IPS-18a (cell line): ENCODE results near the gene CDC5L.
"Not testable (repeated sequence)": the region's sequence is repeated elsewhere in the genome, so short reads cannot be mapped to it uniquely, and the experiment has no call there.

Source experiments
- H3K27ac ChIP-seq: one replicate; pipeline ENCODE4 v1.5.1; 2013; ENCODE audit warnings: low read length
- H3K27me3 ChIP-seq: one replicate; pipeline ENCODE4 v1.6.1; 2013; ENCODE audit warnings: mild to moderate bottlenecking, low read length; ENCODE audit not compliant: control insufficient read depth, insufficient read depth
- H3K36me3 ChIP-seq: one replicate; pipeline ENCODE4 v1.6.1; 2013; ENCODE audit warnings: low read depth, low read length; ENCODE audit not compliant: control insufficient read depth
- H3K4me1 ChIP-seq: one replicate; pipeline ENCODE4 v1.6.1; 2013; ENCODE audit warnings: low read depth, low read length; ENCODE audit not compliant: control insufficient read depth
- H3K4me3 ChIP-seq: one replicate; pipeline ENCODE4 v1.5.1; 2013; ENCODE audit warnings: low read length
- H3K9ac ChIP-seq: one replicate; pipeline ENCODE4 v1.6.1; 2013; ENCODE audit warnings: mild to moderate bottlenecking, low read length, moderate library complexity
- H3K9me3 ChIP-seq: one replicate; pipeline ENCODE4 v1.6.1; 2013; ENCODE audit warnings: low read depth, low read length; ENCODE audit not compliant: control insufficient read depth

CDC5L gene

DNA sequence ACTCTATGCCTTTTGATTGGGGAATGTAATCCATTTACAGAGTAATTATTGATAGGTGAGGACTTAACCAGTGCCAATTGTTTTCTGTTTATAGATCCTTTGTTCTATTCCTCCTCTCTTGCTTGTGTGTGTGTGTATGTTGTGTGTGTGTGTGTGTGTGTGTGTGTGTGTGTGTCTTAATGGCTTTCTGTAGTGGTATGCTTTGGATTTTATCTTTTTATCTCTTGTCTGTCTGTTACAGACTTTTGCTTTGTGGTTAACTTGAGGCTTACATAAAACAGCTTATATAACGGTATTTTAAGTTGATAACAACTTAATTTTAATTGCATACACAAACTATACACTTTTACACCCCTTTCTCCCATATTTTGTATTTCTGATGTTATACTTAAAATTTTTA lies 54.7 kb downstream of the CDC5L start:
- H3K9me3 ChIP-seq: no peaks in the 10 kb centered on the region
- H3K36me3 ChIP-seq: peaks cover 18% of the 10 kb centered on the region
- H3K27ac ChIP-seq: no peak overlapping the region
- H3K9ac ChIP-seq: no peak overlapping the region
- no peak overlapping the region for H3K4me3 ChIP-seq
- H3K4me1 ChIP-seq: no peaks in the 10 kb centered on the region
- H3K27me3 ChIP-seq: no peaks in the 10 kb centered on the region

DNA sequence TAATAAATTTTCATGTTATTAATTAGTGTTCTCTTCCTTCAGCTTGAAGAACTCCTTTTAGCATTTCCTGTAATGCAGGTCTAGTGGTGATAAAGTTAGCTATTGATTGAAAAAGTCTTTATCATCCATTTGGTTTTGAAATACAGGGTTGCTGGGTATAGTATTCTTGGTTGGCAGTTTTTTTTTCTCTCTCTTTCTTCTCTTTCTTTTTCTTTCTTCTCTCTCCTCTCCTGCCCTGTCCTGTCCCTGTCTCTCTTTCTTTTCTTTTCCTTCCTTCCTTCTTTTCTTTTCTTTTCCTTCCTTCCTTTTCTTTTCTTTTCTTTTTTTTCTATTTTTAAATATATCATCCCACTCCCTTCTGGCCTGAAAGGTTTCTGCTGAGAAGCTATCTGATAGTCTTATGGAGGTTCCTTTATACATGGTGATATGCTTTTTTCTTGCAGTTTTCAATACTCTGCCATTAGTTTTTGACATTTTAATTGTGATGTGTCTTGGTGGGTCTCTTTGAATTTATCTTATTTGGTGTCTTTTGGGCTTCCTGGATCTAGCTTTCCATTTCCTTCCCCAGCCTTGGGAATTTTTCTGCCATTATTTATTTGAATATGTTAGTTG lies 55.4 kb downstream of the CDC5L start:
- peaks cover 25% of the 10 kb centered on the region for H3K36me3 ChIP-seq

DNA sequence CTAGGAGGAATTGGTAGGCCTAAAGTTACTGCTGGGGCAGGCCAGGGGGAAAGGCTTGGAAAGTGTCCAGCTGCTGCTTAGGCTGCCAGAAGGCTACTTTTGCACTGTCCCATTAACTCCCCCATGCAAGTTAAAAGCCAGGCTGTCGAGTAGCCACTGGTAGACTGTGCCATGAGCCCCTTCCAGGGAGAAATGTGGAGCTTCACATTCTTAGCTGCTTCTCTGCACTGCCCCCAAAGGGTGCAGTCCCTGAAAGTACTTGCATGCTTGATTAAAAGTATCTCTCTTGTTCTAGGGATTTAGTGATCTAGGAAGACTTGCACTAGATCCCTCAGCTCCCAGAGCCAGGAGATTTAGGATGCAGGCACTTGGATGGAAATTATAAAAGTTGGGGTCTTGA lies 57.3 kb downstream of the CDC5L start:
- Histone ChIP-seq H3K27ac (no peak overlapping the region), H3K4me3 (no peak overlapping the region), H3K4me1 (no peaks in the 10 kb centered on the region), H3K9me3 (no peaks in the 10 kb centered on the region), H3K36me3 (peaks cover 25% of the 10 kb centered on the region), H3K27me3 (no peaks in the 10 kb centered on the region), H3K9ac (no peak overlapping the region)

More for the DNA sequence above, 55.4 kb downstream of the CDC5L start:
- Histone ChIP-seq H3K4me1 (no peaks in the 10 kb centered on the region), H3K4me3 (no peak overlapping the region), H3K27ac (no peak overlapping the region), H3K27me3 (no peaks in the 10 kb centered on the region), H3K9ac (no peak overlapping the region), H3K9me3 (no peaks in the 10 kb centered on the region)

DNA sequence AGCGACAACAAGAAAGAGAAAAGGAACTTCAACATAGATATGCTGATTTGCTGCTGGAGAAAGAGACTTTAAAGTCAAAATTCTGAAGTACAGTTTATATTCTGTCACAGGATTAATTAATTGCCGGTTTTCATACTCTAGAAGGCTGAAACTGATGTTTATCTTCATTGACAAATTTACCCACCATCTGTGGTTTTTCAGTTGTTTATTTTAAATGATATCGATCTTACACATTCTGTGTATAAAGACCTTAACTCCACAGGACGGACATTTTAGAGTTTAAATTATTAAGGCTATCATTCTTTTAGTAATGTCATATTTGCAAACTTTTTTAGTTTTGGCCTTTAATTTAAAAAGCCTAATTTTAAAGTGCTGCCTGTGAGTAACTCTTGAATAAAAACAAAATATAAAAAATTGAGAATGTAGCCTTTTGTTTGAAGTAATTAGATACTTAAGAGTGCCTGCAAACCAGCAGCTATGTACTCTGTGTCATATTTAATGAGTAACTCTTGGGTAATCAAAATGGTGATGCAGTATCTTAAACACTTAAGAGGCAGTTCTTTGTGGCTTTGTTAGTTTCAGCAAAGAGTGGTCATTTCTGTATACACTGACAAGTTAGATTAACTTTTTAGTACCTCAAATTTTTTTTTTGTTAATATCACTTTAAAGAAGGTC lies 59.3 kb downstream of the CDC5L start:
- Histone ChIP-seq H3K4me1 (no peaks in the 10 kb centered on the region), H3K27me3 (no peaks in the 10 kb centered on the region), H3K36me3 (peaks cover 25% of the 10 kb centered on the region), H3K9me3 (no peaks in the 10 kb centered on the region), H3K4me3 (no peak overlapping the region), H3K27ac (no peak overlapping the region), H3K9ac (no peak overlapping the region)

DNA sequence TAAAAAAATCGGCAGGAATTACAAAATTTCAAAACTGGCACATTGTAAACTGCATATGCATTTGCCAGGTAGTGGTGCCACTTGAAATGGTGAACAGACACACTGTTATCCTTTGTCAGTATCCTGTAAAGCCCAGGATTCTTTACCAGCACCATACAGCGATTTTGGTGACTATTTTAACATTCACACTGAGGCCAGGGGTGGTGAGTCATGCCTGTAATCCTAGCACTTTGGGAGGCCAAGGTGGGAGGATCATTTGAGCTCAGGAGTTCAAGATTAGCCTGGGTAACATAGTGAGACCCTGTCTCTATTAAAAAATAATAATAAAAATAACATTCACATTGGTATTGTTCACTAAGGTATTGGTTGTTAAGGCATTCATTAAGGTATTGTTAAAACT lies 61.7 kb downstream of the CDC5L start:
- H3K4me3 ChIP-seq: not testable (repeated sequence)
- peaks cover 25% of the 10 kb centered on the region for H3K36me3 ChIP-seq

DNA sequence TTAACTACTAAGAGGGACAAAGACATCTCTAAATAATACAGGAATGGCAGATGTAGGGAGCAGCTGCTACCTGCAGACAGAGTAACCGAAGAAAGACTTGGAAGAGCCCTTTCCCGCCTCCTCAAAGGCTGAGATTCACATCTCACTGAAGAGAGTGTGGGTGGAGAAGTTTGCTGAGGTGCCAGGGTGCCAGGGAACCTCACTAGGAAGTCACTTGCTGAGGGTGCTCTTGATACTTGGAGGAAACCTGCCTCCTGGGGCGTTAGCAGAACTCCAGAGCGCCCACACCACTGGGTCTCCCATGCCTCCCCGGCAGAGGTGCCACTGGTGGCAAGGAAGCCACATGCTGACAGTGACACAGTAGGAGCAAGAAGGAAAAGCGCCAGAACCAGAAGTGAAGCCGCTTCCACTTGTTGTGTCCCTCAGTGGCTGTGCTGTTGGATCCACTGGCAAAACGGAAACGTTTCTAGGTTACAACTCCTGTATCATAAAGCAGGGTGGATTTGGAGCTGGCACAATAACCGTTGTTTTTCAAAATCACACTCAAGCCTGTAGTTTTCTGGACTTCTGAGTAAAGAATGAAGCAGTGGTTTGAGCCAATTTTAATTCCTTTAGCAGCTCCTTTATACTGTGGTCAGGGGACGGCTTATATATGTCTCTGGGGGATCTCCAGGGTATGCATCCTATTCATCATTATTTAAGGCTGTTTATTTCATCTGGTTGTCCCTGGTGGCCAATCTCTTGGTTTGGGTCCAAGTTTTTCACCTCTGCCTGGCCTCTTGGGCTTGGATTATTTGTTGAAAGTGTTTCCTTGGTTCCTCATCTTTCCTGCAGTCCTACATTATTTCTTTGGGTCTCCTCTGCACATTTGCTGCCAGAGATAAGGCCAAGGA lies 64.5 kb downstream of the CDC5L start:
- no peak overlapping the region for H3K27ac ChIP-seq
- H3K36me3 ChIP-seq: peaks cover 9% of the 10 kb centered on the region
- no peaks in the 10 kb centered on the region for H3K27me3 ChIP-seq
- no peaks in the 10 kb centered on the region for H3K9me3 ChIP-seq
- no peaks in the 10 kb centered on the region for H3K4me1 ChIP-seq
- H3K4me3 ChIP-seq: no peak overlapping the region
- no peak overlapping the region for H3K9ac ChIP-seq

More for the DNA sequence above, 61.7 kb downstream of the CDC5L start:
- not testable (repeated sequence) for H3K9ac ChIP-seq, H3K9me3 ChIP-seq, H3K4me1 ChIP-seq, H3K27me3 ChIP-seq, H3K27ac ChIP-seq

DNA sequence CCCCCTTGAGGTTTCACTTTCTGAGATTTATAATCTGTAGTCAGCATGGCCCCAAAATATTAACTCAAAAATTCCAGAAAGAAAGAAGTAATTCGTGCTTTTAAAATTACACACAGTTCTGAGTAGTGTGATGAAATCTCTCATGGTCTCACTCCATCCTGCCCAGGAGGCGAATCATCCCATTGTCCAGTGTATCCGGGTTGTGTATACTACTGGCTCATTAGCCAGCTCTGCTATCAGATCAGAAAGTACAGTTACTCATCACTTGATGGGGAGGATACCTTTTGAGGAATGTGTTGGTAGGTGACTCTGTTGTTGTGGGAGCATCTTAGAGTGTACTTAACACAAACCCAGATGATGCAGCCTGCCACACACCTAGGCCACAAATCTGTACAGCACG lies 65.2 kb downstream of the CDC5L start:
- no peaks in the 10 kb centered on the region for H3K27me3 ChIP-seq
- H3K27ac ChIP-seq: no peak overlapping the region
- no peaks in the 10 kb centered on the region for H3K4me1 ChIP-seq
- H3K36me3 ChIP-seq: peaks cover 2% of the 10 kb centered on the region
- H3K9ac ChIP-seq: no peak overlapping the region
- no peak overlapping the region for H3K4me3 ChIP-seq
- no peaks in the 10 kb centered on the region for H3K9me3 ChIP-seq

DNA sequence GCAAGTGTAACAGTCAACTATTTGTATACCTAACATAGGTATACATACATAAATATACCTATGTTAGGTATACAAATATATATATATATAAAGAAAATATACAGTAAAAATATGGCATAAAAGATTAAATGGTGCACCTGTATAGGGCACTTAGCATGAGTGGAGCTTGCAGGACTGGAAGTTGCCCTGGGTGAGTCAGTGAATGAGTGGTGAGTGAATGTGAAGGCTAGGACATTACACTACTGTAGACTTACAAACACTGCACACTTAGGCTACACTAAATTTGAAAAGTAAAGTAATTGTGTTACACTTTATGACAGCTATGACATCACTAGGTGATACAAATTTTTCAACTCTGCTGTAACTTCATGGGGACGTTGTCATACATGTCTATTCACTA lies 65.6 kb downstream of the CDC5L start:
- Histone ChIP-seq H3K4me3 (no peak overlapping the region), H3K36me3 (no peaks in the 10 kb centered on the region), H3K9ac (no peak overlapping the region), H3K9me3 (no peaks in the 10 kb centered on the region), H3K27me3 (no peaks in the 10 kb centered on the region), H3K27ac (no peak overlapping the region), H3K4me1 (no peaks in the 10 kb centered on the region)

DNA sequence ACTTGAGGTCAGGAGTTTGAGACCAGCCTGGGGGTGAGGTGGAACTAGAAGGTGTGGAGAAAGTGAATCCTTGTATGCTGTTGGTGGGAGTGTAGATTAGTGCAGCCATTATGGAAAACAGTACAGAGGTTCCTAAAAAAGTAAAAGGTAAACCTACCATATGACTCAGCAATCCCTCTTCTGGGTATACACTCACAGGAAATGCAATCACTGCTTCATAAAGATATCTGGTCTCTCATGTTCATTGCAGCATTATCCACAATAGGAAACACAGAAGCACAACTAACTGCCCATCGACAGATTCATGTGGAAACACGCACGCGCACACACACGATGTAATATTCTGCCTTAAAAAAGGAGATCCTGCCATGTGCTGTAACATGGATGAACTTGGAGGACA lies 66.7 kb downstream of the CDC5L start:
- no peak overlapping the region for H3K4me3 ChIP-seq
- H3K9me3 ChIP-seq: no peaks in the 10 kb centered on the region
- no peaks in the 10 kb centered on the region for H3K36me3 ChIP-seq
- H3K27me3 ChIP-seq: no peaks in the 10 kb centered on the region
- H3K9ac ChIP-seq: no peak overlapping the region
- H3K27ac ChIP-seq: no peak overlapping the region
- no peaks in the 10 kb centered on the region for H3K4me1 ChIP-seq

DNA sequence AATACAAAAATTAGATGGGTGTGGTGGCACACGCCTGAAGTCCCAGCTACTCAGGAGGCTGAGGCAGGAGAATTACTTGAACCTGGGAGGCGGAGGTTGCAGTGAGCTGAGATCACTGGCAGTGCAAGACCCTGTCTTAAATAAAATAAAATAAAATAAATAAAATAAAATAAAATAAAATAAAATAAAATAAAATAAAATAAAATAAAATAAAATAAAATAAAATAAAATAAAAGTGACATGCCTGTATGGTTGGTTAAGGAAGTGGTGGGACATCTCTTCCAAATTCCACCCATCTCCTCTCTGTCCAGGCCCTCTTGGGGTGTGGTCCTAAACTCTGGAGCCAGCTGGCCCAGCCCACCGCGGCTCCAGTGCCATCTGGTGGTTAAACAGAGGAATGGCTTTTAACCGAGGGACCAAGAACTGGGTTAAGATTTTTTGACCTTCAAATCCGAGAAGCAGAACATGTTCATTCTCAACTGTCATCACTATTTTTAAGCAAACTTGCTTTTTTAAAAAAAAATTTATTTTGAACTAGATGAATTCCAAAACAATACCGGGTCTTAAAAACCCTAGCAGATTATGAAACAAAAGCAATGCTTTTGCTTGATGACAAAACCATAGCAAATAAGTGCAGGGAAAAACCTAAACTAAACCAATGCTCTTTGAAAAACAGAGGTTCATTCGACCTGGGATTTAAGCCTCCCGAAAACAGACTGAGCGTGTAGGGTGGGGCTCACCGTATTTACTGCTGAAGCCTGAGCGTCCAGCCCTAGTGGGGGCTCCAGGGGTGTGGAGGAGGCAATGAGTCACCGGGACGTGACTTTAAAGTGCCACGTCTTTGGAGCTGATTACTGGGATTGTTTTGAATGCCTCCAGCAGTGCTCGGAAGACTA lies 68.8 kb downstream of the CDC5L start:
- Histone ChIP-seq H3K27me3 (no peaks in the 10 kb centered on the region), H3K9me3 (no peaks in the 10 kb centered on the region), H3K9ac (no peak overlapping the region), H3K4me3 (no peak overlapping the region), H3K36me3 (no peaks in the 10 kb centered on the region), H3K4me1 (no peaks in the 10 kb centered on the region), H3K27ac (no peak overlapping the region)

DNA sequence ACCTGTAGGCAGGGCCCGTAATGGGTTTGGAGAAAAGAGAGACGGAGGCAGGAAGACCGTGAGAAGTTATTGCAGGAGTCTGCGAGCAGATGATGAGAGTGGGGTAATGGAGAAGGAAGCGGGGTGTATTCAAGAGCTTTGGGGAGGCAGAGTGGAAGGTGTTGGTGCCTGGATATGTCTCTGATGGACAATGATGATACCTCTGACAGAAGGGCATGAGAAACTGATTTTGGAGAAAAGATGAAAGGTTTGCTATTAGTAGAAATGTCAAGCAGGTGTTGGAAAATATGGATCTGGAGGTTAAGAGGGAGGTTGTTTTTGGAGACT lies 69.4 kb downstream of the CDC5L start:
- Histone ChIP-seq H3K4me1 (no peaks in the 10 kb centered on the region), H3K27ac (no peak overlapping the region), H3K36me3 (no peaks in the 10 kb centered on the region), H3K27me3 (no peaks in the 10 kb centered on the region), H3K9me3 (no peaks in the 10 kb centered on the region), H3K9ac (no peak overlapping the region), H3K4me3 (no peak overlapping the region)
